K562 (cell line): Measurements from ENCODE around the gene GALNS. TPM values are rescaled to one million over a fixed set of nuclear protein-coding genes. Genes with fewer than 3 reads are reported as not detected.

Experiments used
- CAMTA2 ChIP-seq: fragments of 250-450 bp; sonication (Bioruptor Pico); conservative IDR thresholded peaks from 2 replicates; pipeline ENCODE4 v1.5.1; 2022
- CTBP1 ChIP-seq: fragments of 450-650 bp; IDR thresholded peaks from 2 replicates; pipeline ENCODE4 v1.6.1; 2016; ENCODE audit warnings: borderline replicate concordance
- ESRRB ChIP-seq: fragments of 250-450 bp; sonication (Bioruptor Pico); IDR thresholded peaks from 2 replicates; pipeline ENCODE4 v1.5.0; 2020; ENCODE audit warnings: mild to moderate bottlenecking, moderate library complexity, borderline replicate concordance
- FOS ChIP-seq: IDR thresholded peaks from 3 replicates; pipeline ENCODE4 v1.6.1; 2011; ENCODE audit not compliant: insufficient read length; ENCODE audit errors: extremely low read depth
- GMEB1 ChIP-seq: fragments of 250-450 bp; sonication (Bioruptor Pico); IDR thresholded peaks from 2 replicates; pipeline ENCODE4 v1.4.0; 2020; ENCODE audit warnings: mild to moderate bottlenecking
- HDAC2 ChIP-seq: fragments of 450-650 bp; IDR thresholded peaks from 2 replicates; pipeline ENCODE4 v1.6.1; 2016; ENCODE audit warnings: mild to moderate bottlenecking
- HINFP ChIP-seq: fragments of 450-650 bp; conservative IDR thresholded peaks from 2 replicates; pipeline ENCODE4 v1.6.1; 2016; ENCODE audit warnings: missing genetic modification characterization, low read depth, mild to moderate bottlenecking, control low read depth, missing compliant biosample characterization
- ILF3 ChIP-seq: fragments of 450-650 bp; IDR thresholded peaks from 2 replicates; pipeline ENCODE4 v1.6.1; 2018; ENCODE audit warnings: antibody characterized with exemption, mild to moderate bottlenecking, moderate library complexity, borderline replicate concordance
- KDM4B ChIP-seq, 2 experiments: fragments of 450-650 bp in 1 of 2; sonication (generic) in 1 of 2; IDR thresholded peaks; 2 replicates each; pipeline ENCODE4 v1.6.1; 2016 to 2017; ENCODE audit warnings: borderline replicate concordance in 2 of 2, antibody characterized with exemption in 1 of 2, low read depth in 1 of 2, mild to moderate bottlenecking in 1 of 2
- KLF10 ChIP-seq: fragments of 250-450 bp; sonication (Bioruptor Pico); IDR thresholded peaks from 2 replicates; pipeline ENCODE4 v1.6.1; 2021; ENCODE audit warnings: matching md5 sums
- MAFK ChIP-seq: IDR thresholded peaks from 2 replicates; pipeline ENCODE4 v1.6.1; 2011; ENCODE audit warnings: low read length, improper control_type of control experiment
- MXD1 ChIP-seq: fragments of 250-450 bp; sonication (Bioruptor Pico); IDR thresholded peaks from 2 replicates; pipeline ENCODE4 v1.8.0; 2021; ENCODE audit warnings: borderline replicate concordance, mild to moderate bottlenecking, moderate library complexity; ENCODE audit not compliant: poor library complexity, severe bottlenecking
- NCOA4 ChIP-seq: fragments of 450-650 bp; IDR thresholded peaks from 2 replicates; pipeline ENCODE4 v1.6.1; 2018; ENCODE audit warnings: mild to moderate bottlenecking; ENCODE audit not compliant: partially characterized antibody
- NFATC3 ChIP-seq: fragments of 450-650 bp; IDR thresholded peaks from 2 replicates; pipeline ENCODE4 v1.6.1; 2017; ENCODE audit warnings: mild to moderate bottlenecking
- SMARCA5 ChIP-seq: fragments of 450-650 bp; IDR thresholded peaks from 2 replicates; pipeline ENCODE4 v1.6.1; 2016
- TRIM28 ChIP-seq: fragments of 450-650 bp; IDR thresholded peaks from 2 replicates; pipeline ENCODE4 v1.6.1; 2017
- TSC22D4 ChIP-seq: fragments of 450-650 bp; IDR thresholded peaks from 2 replicates; pipeline ENCODE4 v1.6.1; 2016; ENCODE audit warnings: missing genetic modification characterization, missing biosample characterization, control low read depth
- ZNF274 ChIP-seq: IDR thresholded peaks from 2 replicates; pipeline ENCODE4 v1.6.1; 2011; ENCODE audit warnings: low read depth, mild to moderate bottlenecking, low read length, moderate library complexity, borderline replicate concordance
- ZNF324 ChIP-seq: fragments of 250-450 bp; sonication (Bioruptor Pico); IDR thresholded peaks from 2 replicates; pipeline ENCODE4 v1.4.0; 2020; ENCODE audit warnings: mild to moderate bottlenecking
- ZNF655 ChIP-seq: fragments of 250-450 bp; sonication (Bioruptor Pico); IDR thresholded peaks from 2 replicates; pipeline ENCODE4 v1.5.0; 2021
- polyA plus RNA-seq, 8 experiments: library from polyadenylated mRNA; depleted of rRNA in 4 of 8; stranded (reverse) in 5 of 8; unstranded in 3 of 8; fragments of >200 nt; fragmentation: Nextera tagmentation in 2 of 8; fragmentation: Illumina TruSeq in 1 of 8; extraction: Ambion mirVana in 2 of 8; extraction: Trizol in 1 of 8; gene quantifications; 2 replicates each; pipeline versions ENCODE4 v1.2.1 to v1.2.3, GENCODE V29; 2011 to 2014; ENCODE audit warnings: inconsistent platforms in 1 of 8, missing spikeins in 1 of 8
- total RNA-seq, 7 experiments: library from RNA; depleted of rRNA in 6 of 7; stranded (reverse); fragments of >200 nt in 6 of 7; fragmentation: Illumina TruSeq in 2 of 7; extraction: Trizol in 2 of 7; gene quantifications; 2 replicates each; pipeline versions ENCODE4 v1.2.1 to v1.2.3, GENCODE V29; 2011 to 2021; ENCODE audit warnings: low replicate concordance in 1 of 7
- TF ChIP-seq, protein P1 (sequence below): fragments of 450-650 bp; IDR thresholded peaks from 2 replicates; pipeline ENCODE4 v1.6.1; 2018; ENCODE audit warnings: mild to moderate bottlenecking, low read depth; ENCODE audit not compliant: partially characterized antibody
- TF ChIP-seq, protein P2 (sequence below): fragments of 250-450 bp; sonication (Bioruptor Pico); IDR thresholded peaks from 2 replicates; pipeline ENCODE4 v1.9.0; 2021; ENCODE audit warnings: mild to moderate bottlenecking

GALNS gene
- total and polyA plus RNA-seq, 9 of the 15 experiments (the other 6 are each of a cell fraction or from before 2014, with no cell fraction given): 0.38 to 13.2 (median 4.3) TPM

GRCh38 chr16:88856828-88857727 lies at the start of gene GALNS, which contains the start of gene TRAPPC2L (continued):
- TF ChIP-seq HINFP (tag) (no peak), HDAC2 (0 out of 2 replicates have a peak, but pooled peaks have one; percentile 59), MXD1 (CRISPR knock-in tag) (peak; percentile 55), GMEB1 (CRISPR knock-in tag) (0 out of 2 replicates have a peak, but pooled peaks have one; percentile 44), ZNF324 (CRISPR knock-in tag) (no peak), FOS (peak; percentile 89), CAMTA2 (no peak), MAFK (no peak), ZNF274 (no peak), KDM4B (IDR thresholded peaks at IDR 0.05; ENCODE audit: borderline replicate concordance in 2 of 2, low read depth in 1 of 2) (0 out of 4 replicates have a peak, but pooled peaks of 1 of the 2 experiments have one; percentile 70), ESRRB (CRISPR knock-in tag) (no peak), SMARCA5 (no peak), NCOA4 (no peak), ZNF655 (CRISPR knock-in tag) (no peak), CTBP1 (peak; percentile 47; the same call in 1 of the 2 replicates), NFATC3 (no peak), TRIM28 (no peak), KLF10 (no peak), TSC22D4 (no peak), ILF3 (0 out of 2 replicates have a peak, but pooled peaks have one; percentile 17)
- TF ChIP-seq, protein P1, sequence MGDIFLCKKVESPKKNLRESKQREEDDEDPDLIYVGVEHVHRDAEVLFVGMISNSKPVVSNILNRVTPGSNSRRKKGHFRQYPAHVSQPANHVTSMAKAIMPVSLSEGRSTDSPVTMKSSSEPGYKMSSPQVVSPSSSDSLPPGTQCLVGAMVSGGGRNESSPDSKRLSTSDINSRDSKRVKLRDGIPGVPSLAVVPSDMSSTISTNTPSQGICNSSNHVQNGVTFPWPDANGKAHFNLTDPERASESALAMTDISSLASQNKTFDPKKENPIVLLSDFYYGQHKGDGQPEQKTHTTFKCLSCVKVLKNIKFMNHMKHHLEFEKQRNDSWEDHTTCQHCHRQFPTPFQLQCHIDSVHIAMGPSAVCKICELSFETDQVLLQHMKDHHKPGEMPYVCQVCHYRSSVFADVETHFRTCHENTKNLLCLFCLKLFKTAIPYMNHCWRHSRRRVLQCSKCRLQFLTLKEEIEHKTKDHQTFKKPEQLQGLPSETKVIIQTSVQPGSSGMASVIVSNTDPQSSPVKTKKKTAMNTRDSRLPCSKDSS: no peak
- TF ChIP-seq, protein P2, sequence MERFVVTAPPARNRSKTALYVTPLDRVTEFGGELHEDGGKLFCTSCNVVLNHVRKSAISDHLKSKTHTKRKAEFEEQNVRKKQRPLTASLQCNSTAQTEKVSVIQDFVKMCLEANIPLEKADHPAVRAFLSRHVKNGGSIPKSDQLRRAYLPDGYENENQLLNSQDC (CRISPR knock-in tag): no peak
